HUES6 (cell line): Measurements from ENCODE around the gene PARD3.
"Not testable (repeated sequence)": the region's sequence is repeated elsewhere in the genome, so short reads cannot be mapped to it uniquely, and the experiment has no call there.

Experiments used
- H3K27ac ChIP-seq: 2 replicates; pipeline ENCODE4 v1.7.0; 2013; ENCODE audit warnings: low read depth, mild to moderate bottlenecking, low read length, inconsistent platforms
- H3K27me3 ChIP-seq: 2 replicates; pipeline ENCODE4 v1.6.1; 2013; ENCODE audit warnings: low read length; ENCODE audit not compliant: control insufficient read depth, insufficient read depth
- H3K36me3 ChIP-seq: 2 replicates; pipeline ENCODE4 v1.6.1; 2013; ENCODE audit warnings: low read length; ENCODE audit not compliant: control insufficient read depth, insufficient read depth
- H3K4me1 ChIP-seq: 2 replicates; pipeline ENCODE4 v1.6.1; 2013; ENCODE audit warnings: low read length; ENCODE audit not compliant: control insufficient read depth, insufficient read depth
- H3K4me3 ChIP-seq: 2 replicates; pipeline ENCODE4 v1.5.1; 2013; ENCODE audit warnings: low read depth, low read length
- H3K9ac ChIP-seq: one replicate; pipeline ENCODE4 v1.6.1; 2013; ENCODE audit warnings: mild to moderate bottlenecking, low read length
- H3K9me3 ChIP-seq: 2 replicates; pipeline ENCODE4 v1.6.1; 2013; ENCODE audit warnings: low read depth, low read length; ENCODE audit not compliant: control insufficient read depth, insufficient read depth

Gene PARD3

GRCh38 chr10:34845070-34845469 lies 30.0 kb upstream of the PARD3 start:
- H3K4me3 ChIP-seq: no peak overlapping the region
- no peaks in the 10 kb centered on the region for H3K27me3 ChIP-seq
- H3K36me3 ChIP-seq: no peaks in the 10 kb centered on the region

GRCh38 chr10:34844448-34844847 lies 29.4 kb upstream of the PARD3 start:
- Histone ChIP-seq H3K4me1 (peaks cover 6% of the 10 kb centered on the region; the same call in 1 of the 2 replicates), H3K4me3 (no peak overlapping the region), H3K36me3 (no peaks in the 10 kb centered on the region), H3K27ac (no peak overlapping the region), H3K9me3 (no peaks in the 10 kb centered on the region), H3K9ac (no peak overlapping the region), H3K27me3 (no peaks in the 10 kb centered on the region)

More at GRCh38 chr10:34845070-34845469, 30.0 kb upstream of the PARD3 start:
- peaks cover 6% of the 10 kb centered on the region; the same call in 1 of the 2 replicates for H3K4me1 ChIP-seq
- no peaks in the 10 kb centered on the region for H3K9me3 ChIP-seq
- no peak overlapping the region for H3K9ac ChIP-seq
- no peak overlapping the region for H3K27ac ChIP-seq

- H3K27me3 ChIP-seq, H3K4me1 ChIP-seq, H3K36me3 ChIP-seq, H3K9me3 ChIP-seq, H3K4me3 ChIP-seq, H3K9ac ChIP-seq, H3K27ac ChIP-seq: not testable (repeated sequence)
Measured at GRCh38 chr10:34843470-34843869, 28.4 kb upstream of the PARD3 start.

- Histone ChIP-seq H3K36me3 (no peaks in the 10 kb centered on the region), H3K27me3 (no peaks in the 10 kb centered on the region), H3K9me3 (no peaks in the 10 kb centered on the region), H3K27ac (no peak overlapping the region), H3K4me3 (no peak overlapping the region), H3K9ac (no peak overlapping the region), H3K4me1 (no peaks in the 10 kb centered on the region)
Measured at GRCh38 chr10:34838366-34838900, 23.3 kb upstream of the PARD3 start.

GRCh38 chr10:34835908-34836508 lies 20.9 kb upstream of the PARD3 start:
- Histone ChIP-seq H3K36me3 (no peaks in the 10 kb centered on the region), H3K4me3 (no peak overlapping the region), H3K9ac (no peak overlapping the region), H3K9me3 (no peaks in the 10 kb centered on the region), H3K4me1 (no peaks in the 10 kb centered on the region), H3K27ac (no peak overlapping the region), H3K27me3 (no peaks in the 10 kb centered on the region)

- Histone ChIP-seq H3K4me3 (no peak overlapping the region), H3K27ac (no peak overlapping the region), H3K4me1 (peaks cover 6% of the 10 kb centered on the region), H3K36me3 (no peaks in the 10 kb centered on the region), H3K9ac (no peak overlapping the region), H3K27me3 (no peaks in the 10 kb centered on the region), H3K9me3 (no peaks in the 10 kb centered on the region)
Measured at GRCh38 chr10:34834274-34834673, 19.2 kb upstream of the PARD3 start.

- Histone ChIP-seq H3K4me3 (no peak overlapping the region), H3K36me3 (no peaks in the 10 kb centered on the region), H3K9me3 (no peaks in the 10 kb centered on the region), H3K4me1 (peaks cover 6% of the 10 kb centered on the region), H3K27ac (no peak overlapping the region), H3K9ac (no peak overlapping the region), H3K27me3 (no peaks in the 10 kb centered on the region)
Measured at GRCh38 chr10:34830217-34830822, 15.2 kb upstream of the PARD3 start.

- H3K27ac ChIP-seq: no peak overlapping the region
- H3K9me3 ChIP-seq: no peaks in the 10 kb centered on the region
- no peak overlapping the region for H3K4me3 ChIP-seq
- H3K27me3 ChIP-seq: no peaks in the 10 kb centered on the region
- no peak overlapping the region for H3K9ac ChIP-seq
- H3K4me1 ChIP-seq: peaks cover 6% of the 10 kb centered on the region
- H3K36me3 ChIP-seq: no peaks in the 10 kb centered on the region
Measured at GRCh38 chr10:34826857-34827766, 12.0 kb upstream of the PARD3 start.

- H3K36me3 ChIP-seq: no peaks in the 10 kb centered on the region
Measured at GRCh38 chr10:34826221-34826620, 11.1 kb upstream of the PARD3 start.

GRCh38 chr10:34825414-34825813 lies 10.3 kb upstream of the PARD3 start:
- Histone ChIP-seq H3K4me3 (no peak overlapping the region), H3K27me3 (no peaks in the 10 kb centered on the region), H3K4me1 (peaks cover 4% of the 10 kb centered on the region), H3K9me3 (no peaks in the 10 kb centered on the region), H3K36me3 (no peaks in the 10 kb centered on the region), H3K9ac (no peak overlapping the region), H3K27ac (no peak overlapping the region)

More at GRCh38 chr10:34826221-34826620, 11.1 kb upstream of the PARD3 start:
- Histone ChIP-seq H3K4me3 (no peak overlapping the region), H3K9me3 (no peaks in the 10 kb centered on the region), H3K27me3 (no peaks in the 10 kb centered on the region), H3K27ac (no peak overlapping the region), H3K9ac (no peak overlapping the region), H3K4me1 (peaks cover 6% of the 10 kb centered on the region)

- no peak overlapping the region for H3K4me3 ChIP-seq
- no peaks in the 10 kb centered on the region for H3K27me3 ChIP-seq
- no peaks in the 10 kb centered on the region for H3K9me3 ChIP-seq
- H3K4me1 ChIP-seq: no peaks in the 10 kb centered on the region
- no peak overlapping the region for H3K27ac ChIP-seq
- H3K36me3 ChIP-seq: no peaks in the 10 kb centered on the region
- H3K9ac ChIP-seq: no peak overlapping the region
Measured at GRCh38 chr10:34824870-34825269, 9.8 kb upstream of the PARD3 start.
